Measurements from ENCODE around the gene SLC29A4. TPM values are rescaled to one million over a fixed set of nuclear protein-coding genes. Genes with fewer than 3 reads are reported as not detected.

SLC29A4 gene
- total and polyA plus RNA-seq, 2 of the 8 experiments (the other 6 are each of a cell fraction or from before 2014, with no cell fraction given): 6.9 to 15.1 TPM

GRCh38 chr7:5343884-5344283 is 61.1 kb downstream of the SLC29A4 start (continued):
- TF ChIP-seq ASH2L (IDR thresholded peaks at IDR 0.05; ENCODE audit: low read length) (no peak), ZNF274 (IDR thresholded peaks at IDR 0.05; ENCODE audit: borderline replicate concordance, extremely low read depth, low read length) (no peak), POLR2A (IDR thresholded peaks at IDR 0.05; ENCODE audit: control extremely low read depth in 1 of 2, low read depth in 2 of 2, low read length in 2 of 2) (no peak), MAX (IDR thresholded peaks at IDR 0.05) (no peak), KDM1A (IDR thresholded peaks at IDR 0.05; ENCODE audit: borderline replicate concordance, low read length) (no peak), RFX5 (IDR thresholded peaks at IDR 0.05; ENCODE audit: borderline replicate concordance, low read depth, low read length) (no peak), TCF12 (IDR thresholded peaks at IDR 0.05; ENCODE audit: low read depth, low read length) (no peak)
- TF ChIP-seq, protein P1, sequence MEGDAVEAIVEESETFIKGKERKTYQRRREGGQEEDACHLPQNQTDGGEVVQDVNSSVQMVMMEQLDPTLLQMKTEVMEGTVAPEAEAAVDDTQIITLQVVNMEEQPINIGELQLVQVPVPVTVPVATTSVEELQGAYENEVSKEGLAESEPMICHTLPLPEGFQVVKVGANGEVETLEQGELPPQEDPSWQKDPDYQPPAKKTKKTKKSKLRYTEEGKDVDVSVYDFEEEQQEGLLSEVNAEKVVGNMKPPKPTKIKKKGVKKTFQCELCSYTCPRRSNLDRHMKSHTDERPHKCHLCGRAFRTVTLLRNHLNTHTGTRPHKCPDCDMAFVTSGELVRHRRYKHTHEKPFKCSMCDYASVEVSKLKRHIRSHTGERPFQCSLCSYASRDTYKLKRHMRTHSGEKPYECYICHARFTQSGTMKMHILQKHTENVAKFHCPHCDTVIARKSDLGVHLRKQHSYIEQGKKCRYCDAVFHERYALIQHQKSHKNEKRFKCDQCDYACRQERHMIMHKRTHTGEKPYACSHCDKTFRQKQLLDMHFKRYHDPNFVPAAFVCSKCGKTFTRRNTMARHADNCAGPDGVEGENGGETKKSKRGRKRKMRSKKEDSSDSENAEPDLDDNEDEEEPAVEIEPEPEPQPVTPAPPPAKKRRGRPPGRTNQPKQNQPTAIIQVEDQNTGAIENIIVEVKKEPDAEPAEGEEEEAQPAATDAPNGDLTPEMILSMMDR (IDR thresholded peaks at IDR 0.05; ENCODE audit: control extremely low read depth in 1 of 3, insufficient read depth in 1 of 3, low read depth in 1 of 3, low read length in 3 of 3): no peak
